Tibial artery (tissue), 4 donors: ENCODE data around the gene VAC14.

Source experiments
- DNase-seq, 2 donors: peaks; one replicate each; pipeline ENCODE4 v3.0.0-alpha.2; 2019
- H3K27ac ChIP-seq, 2 donors: fragments of 200-600 bp; sonication (generic) in 1 of 2; 1 replicate in 1 of 2; 2 replicates in 1 of 2; pipeline ENCODE4 v1.5.1; 2018 to 2019; ENCODE audit warnings: mild to moderate bottlenecking in 1 of 2
- H3K27me3 ChIP-seq, 2 donors: fragments of 200-600 bp; sonication (generic) in 1 of 2; one replicate each; pipeline versions ENCODE4 v1.5.1 to v1.6.0; 2016 to 2019
- H3K36me3 ChIP-seq, 3 donors: fragments of 200-600 bp; sonication (generic) in 2 of 3; one replicate each; pipeline ENCODE4 v1.5.1; 2016 to 2019; ENCODE audit warnings: mild to moderate bottlenecking in 2 of 3
- H3K4me1 ChIP-seq, 4 donors: fragments of 200-600 bp; sonication (generic) in 2 of 4; 1 replicate in 3 of 4; 2 replicates in 1 of 4; pipeline ENCODE4 v1.5.1; 2016 to 2019
- H3K4me3 ChIP-seq, 2 donors: fragments of 200-600 bp; sonication (generic) in 1 of 2; 1 replicate in 1 of 2; 2 replicates in 1 of 2; pipeline ENCODE4 v1.5.1; 2018 to 2019; ENCODE audit warnings: mild to moderate bottlenecking in 2 of 2
- H3K9me3 ChIP-seq, 3 donors: fragments of 200-600 bp; sonication (generic) in 1 of 3; one replicate each; pipeline ENCODE4 v1.5.1; 2016 to 2019
- intact Hi-C: fragments of 100-400 bp; cut with DNase I; formaldehyde crosslinking; loops from one replicate; pipeline ENCODE4 v1.15.0; 2023; ENCODE audit warnings: low total_unique reads
- TF ChIP-seq, protein P1 (sequence below), 2 experiments: fragments of 200-600 bp in 1 of 2; fragments of 450-650 bp in 1 of 2; IDR thresholded peaks; one replicate each; pipeline ENCODE4 v1.5.1; 2017 to 2019; ENCODE audit warnings: antibody characterized with exemption in 2 of 2, mild to moderate bottlenecking in 1 of 2, moderate library complexity in 1 of 2

VAC14 gene

DNA sequence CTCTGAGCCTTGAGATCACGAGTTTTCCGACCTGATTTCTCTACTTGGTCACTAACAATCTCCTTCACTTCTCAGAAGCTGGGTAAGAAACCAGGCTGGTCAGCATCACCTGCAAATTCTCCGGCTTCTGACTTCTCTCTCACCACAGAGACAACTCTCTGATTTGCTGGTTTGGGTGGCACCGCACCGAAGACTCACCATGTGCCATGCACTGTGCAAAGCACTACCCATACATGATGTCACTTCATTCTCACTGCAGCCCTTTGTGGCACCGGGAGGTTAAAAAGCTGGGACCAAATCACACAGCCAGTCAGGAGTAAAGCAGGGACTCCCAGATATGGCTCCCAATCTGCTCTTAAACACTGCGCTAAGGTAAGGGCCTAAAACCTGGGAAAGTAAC is 647 bp downstream of the VAC14 start:
- Histone ChIP-seq H3K36me3 (peaks cover 0 to 8% (median 0%) of the 10 kb centered on the region in 3 donors), H3K9me3 (peaks cover 0 to 2% (median 0%) of the 10 kb centered on the region in 3 donors), H3K27ac (peak overlapping the region; percentile 44 to 70), H3K4me1 (peaks cover 0 to 18% (median 14%) of the 10 kb centered on the region in 4 donors), H3K4me3 (peak overlapping the region; percentile 74 to 91), H3K27me3 (no peaks in the 10 kb centered on the region)
- no peak for DNase-seq
- TF ChIP-seq, protein P1, sequence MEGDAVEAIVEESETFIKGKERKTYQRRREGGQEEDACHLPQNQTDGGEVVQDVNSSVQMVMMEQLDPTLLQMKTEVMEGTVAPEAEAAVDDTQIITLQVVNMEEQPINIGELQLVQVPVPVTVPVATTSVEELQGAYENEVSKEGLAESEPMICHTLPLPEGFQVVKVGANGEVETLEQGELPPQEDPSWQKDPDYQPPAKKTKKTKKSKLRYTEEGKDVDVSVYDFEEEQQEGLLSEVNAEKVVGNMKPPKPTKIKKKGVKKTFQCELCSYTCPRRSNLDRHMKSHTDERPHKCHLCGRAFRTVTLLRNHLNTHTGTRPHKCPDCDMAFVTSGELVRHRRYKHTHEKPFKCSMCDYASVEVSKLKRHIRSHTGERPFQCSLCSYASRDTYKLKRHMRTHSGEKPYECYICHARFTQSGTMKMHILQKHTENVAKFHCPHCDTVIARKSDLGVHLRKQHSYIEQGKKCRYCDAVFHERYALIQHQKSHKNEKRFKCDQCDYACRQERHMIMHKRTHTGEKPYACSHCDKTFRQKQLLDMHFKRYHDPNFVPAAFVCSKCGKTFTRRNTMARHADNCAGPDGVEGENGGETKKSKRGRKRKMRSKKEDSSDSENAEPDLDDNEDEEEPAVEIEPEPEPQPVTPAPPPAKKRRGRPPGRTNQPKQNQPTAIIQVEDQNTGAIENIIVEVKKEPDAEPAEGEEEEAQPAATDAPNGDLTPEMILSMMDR (IDR thresholded peaks at IDR 0.05), result no peak
- intact Hi-C loops, result no loop called here

DNA sequence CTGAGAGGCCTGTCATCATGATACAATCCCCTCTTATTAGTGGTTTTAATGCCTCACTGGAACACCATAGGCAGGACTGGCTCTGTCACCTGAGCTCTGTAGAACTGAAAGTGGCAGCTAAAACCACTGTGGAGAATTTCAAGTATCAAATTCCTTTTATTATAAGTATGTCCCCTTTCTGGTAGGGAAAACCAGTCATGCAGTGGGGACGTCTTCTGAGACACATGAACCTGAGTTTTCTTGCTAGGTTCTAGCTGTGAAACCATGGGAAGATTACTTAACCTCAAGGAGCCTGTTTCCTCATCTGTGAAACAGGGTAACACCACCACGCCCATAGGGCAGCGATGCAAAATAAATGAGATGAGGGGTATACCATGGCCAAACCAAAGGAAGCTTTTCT is 4.7 kb downstream of the VAC14 start:
- Histone ChIP-seq H3K27ac (no peak overlapping the region), H3K4me3 (no peak overlapping the region), H3K36me3 (peaks cover 0 to 8% (median 0%) of the 10 kb centered on the region in 3 donors), H3K9me3 (no peaks in the 10 kb centered on the region), H3K4me1 (peaks cover 0 to 18% (median 14%) of the 10 kb centered on the region in 4 donors), H3K27me3 (no peaks in the 10 kb centered on the region)
- TF ChIP-seq, protein P1 (IDR thresholded peaks at IDR 0.05), result no peak
- DNase-seq, result no peak
- intact Hi-C loops, result no loop called here

DNA sequence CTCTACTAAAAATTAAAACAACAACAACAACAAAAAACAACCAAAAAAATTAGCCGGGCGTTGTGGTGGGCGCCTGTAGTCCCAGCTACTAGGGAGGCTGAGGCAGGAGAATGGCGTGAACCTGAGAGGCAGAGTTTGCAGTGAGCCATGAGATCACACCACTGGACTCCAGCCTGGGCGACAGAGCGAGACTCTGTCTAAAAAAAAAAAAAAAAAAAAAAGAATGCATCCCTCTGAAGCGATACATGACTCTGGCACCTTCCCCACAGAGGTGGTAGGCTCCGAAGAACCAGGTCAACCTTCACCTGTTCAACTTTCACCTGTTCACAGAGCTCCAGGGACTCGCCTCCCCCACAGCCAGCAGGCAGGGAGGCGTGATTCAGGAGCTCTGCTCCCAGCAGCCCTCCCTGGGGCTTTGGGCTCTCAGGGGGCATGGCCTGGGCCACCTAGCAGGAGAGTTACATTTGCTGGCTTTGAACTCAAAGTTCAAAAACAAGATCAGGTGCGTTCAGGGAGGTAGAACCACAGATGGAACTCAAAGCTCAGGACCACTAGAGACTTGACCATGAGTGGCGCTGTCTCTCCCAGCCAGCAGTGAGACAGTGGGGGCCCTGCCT is 5.6 kb downstream of the VAC14 start:
- intact Hi-C loops, result no loop called here
- no peaks in the 10 kb centered on the region for H3K9me3 ChIP-seq
- DNase-seq, result no peak
- peaks cover 0 to 11% (median 0%) of the 10 kb centered on the region in 3 donors for H3K36me3 ChIP-seq
- H3K27me3 ChIP-seq, result no peaks in the 10 kb centered on the region
- H3K4me3 ChIP-seq, result no peak overlapping the region
- H3K4me1 ChIP-seq, result peaks cover 0 to 15% (median 12%) of the 10 kb centered on the region in 4 donors
- TF ChIP-seq, protein P1 (IDR thresholded peaks at IDR 0.05), result no peak
- H3K27ac ChIP-seq, result no peak overlapping the region

DNA sequence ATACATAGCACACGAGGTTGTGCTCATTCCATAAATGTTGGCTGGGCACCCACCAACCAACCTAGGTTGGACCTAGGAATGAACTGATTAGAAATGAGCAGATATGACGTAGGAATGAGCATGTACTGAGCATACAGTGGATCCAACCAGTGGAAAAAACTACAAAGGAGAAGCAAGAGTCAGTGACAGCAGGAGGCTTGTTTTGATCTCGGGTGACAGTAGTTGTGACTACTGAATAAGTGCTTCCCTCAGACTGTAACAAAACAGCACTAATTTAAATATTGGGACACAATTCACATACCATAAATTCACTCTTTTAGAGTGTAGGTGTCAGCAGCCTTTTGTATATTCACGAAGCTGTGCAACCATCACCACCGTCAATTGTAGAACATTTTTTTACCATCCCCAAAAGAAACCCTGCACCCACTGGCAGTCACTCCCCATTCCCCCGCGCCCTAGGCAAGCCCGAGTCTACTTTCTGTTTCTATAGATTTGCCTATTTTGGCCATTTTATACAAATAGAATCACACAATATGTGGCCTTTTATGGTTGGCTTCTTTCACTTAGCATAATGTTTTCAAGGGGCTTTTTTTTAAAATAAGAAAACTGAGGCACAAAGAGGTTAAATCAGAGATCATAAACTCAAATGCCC is 7.0 kb downstream of the VAC14 start:
- TF ChIP-seq, protein P1 (IDR thresholded peaks at IDR 0.05), result no peak
- Histone ChIP-seq H3K4me3 (no peak overlapping the region), H3K27me3 (no peaks in the 10 kb centered on the region), H3K4me1 (peaks cover 0 to 6% (median under 1%) of the 10 kb centered on the region in 4 donors), H3K36me3 (peaks cover 0 to 12% (median 0%) of the 10 kb centered on the region in 3 donors), H3K27ac (no peak overlapping the region), H3K9me3 (no peaks in the 10 kb centered on the region)
- intact Hi-C loops, result no loop called here
- no peak for DNase-seq

DNA sequence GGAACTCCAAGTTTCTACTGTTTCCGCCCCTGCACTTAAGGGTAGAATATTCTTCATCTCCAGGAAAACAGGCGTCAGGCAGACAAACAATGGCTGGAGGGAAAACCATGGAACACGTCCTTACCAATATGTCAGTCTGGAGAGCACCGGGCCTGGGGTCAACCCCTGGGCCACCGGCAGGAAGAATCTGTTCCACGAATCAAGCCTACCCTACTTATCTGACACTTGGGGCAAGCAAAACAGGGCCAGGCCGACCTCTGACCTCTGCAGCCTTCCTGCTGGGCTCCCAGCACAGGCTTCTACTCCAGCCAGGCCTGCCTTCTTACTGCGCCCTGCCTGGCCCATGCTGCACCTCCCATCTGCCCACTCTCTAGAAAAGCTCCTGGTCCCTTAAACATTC is 10.1 kb downstream of the VAC14 start:
- TF ChIP-seq, protein P1 (IDR thresholded peaks at IDR 0.05), result no peak
- Histone ChIP-seq H3K4me1 (peaks cover 0 to 6% (median 0%) of the 10 kb centered on the region in 4 donors), H3K27ac (no peak overlapping the region), H3K27me3 (no peaks in the 10 kb centered on the region), H3K36me3 (peaks cover 0 to 10% (median 4%) of the 10 kb centered on the region in 3 donors), H3K9me3 (no peaks in the 10 kb centered on the region), H3K4me3 (no peak overlapping the region)
- DNase-seq, result no peak
- intact Hi-C loops, result no loop called here
